22Rv1 (cell line): ENCODE results near the gene GLT8D2.

Experiments used
- ZFX ChIP-seq: fragments of 450-650 bp; IDR thresholded peaks from 2 replicates; pipeline ENCODE4 v1.6.1; 2017; ENCODE audit warnings: antibody characterized with exemption, borderline replicate concordance
- TF ChIP-seq, protein P1 (sequence below): fragments of 450-650 bp; IDR thresholded peaks from 2 replicates; pipeline ENCODE4 v1.5.1; 2017; ENCODE audit warnings: mild to moderate bottlenecking

DNA sequence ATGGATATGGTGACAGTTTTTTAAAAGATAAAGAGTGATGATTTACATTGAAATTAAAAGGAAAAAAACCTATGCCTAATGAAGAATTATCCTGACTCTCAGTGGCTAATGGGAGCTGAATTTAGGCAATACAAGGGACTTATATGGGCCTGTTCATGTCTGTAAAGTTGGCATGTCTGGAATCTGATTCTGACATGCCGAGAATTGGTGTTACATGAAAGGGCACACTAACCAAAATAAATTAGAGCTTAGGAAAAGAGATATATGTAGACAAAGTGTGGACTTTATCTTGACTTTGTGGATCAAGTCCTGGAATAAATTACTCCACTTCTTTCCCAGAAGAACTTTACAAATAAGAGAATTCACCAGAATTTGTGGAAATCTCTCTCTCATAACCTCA, 83.3 kb downstream of the GLT8D2 start:
- TF ChIP-seq, protein P1, sequence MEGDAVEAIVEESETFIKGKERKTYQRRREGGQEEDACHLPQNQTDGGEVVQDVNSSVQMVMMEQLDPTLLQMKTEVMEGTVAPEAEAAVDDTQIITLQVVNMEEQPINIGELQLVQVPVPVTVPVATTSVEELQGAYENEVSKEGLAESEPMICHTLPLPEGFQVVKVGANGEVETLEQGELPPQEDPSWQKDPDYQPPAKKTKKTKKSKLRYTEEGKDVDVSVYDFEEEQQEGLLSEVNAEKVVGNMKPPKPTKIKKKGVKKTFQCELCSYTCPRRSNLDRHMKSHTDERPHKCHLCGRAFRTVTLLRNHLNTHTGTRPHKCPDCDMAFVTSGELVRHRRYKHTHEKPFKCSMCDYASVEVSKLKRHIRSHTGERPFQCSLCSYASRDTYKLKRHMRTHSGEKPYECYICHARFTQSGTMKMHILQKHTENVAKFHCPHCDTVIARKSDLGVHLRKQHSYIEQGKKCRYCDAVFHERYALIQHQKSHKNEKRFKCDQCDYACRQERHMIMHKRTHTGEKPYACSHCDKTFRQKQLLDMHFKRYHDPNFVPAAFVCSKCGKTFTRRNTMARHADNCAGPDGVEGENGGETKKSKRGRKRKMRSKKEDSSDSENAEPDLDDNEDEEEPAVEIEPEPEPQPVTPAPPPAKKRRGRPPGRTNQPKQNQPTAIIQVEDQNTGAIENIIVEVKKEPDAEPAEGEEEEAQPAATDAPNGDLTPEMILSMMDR, result no peak
- no peak for TF ChIP-seq ZFX
